HT1080 (cell line): Measurements from ENCODE around the gene ARFGAP2. TPM values are rescaled to one million over a fixed set of nuclear protein-coding genes. Genes with fewer than 3 reads are reported as not detected.
"Not testable (repeated sequence)": the region's sequence is repeated elsewhere in the genome, so short reads cannot be mapped to it uniquely, and the experiment has no call there.

ENCODE experiments used
- DNase-seq: peaks from one replicate; pipeline ENCODE4 v3.0.0-alpha.2; 2015; ENCODE audit warnings: low read depth
- polyA plus RNA-seq, 2 experiments: library from polyadenylated mRNA; depleted of rRNA; stranded (reverse); fragments of >200 nt; gene quantifications; 2 replicates each; pipeline ENCODE4 v1.2.3, GENCODE V29; 2015
- total RNA-seq: library from RNA; depleted of rRNA; stranded (reverse); fragments of >200 nt; shearing (Covaris generic); gene quantifications from 2 replicates; pipeline ENCODE4 v1.2.3, GENCODE V29; 2014; rRNA removed

Gene ARFGAP2
- total RNA-seq, result 66.5 and 78.6 TPM in 2 replicates
- polyA plus RNA-seq (2015; cell fraction: cytosol; rRNA removed), result 68.8 and 69.6 TPM in 2 replicates
- 159 and 164 TPM in 2 replicates for polyA plus RNA-seq (2015; cell fraction: nucleus; rRNA removed)

GRCh38 chr11:47176328-47177228, at the start of gene ARFGAP2:
Gene ARFGAP2 (minus strand): TSS chr11:47176879. CDS start chr11:47176853, 26 bp downstream.
- peak; percentile 96 for DNase-seq

GRCh38 chr11:47225552-47226400, 49.1 kb upstream of the ARFGAP2 start:
- DNase-seq, result no peak

- DNase-seq, result no peak
Observed at GRCh38 chr11:47222696-47223095, 46.0 kb upstream of the ARFGAP2 start.

- peak; percentile 71 for DNase-seq
Observed at GRCh38 chr11:47220401-47220821, 43.7 kb upstream of the ARFGAP2 start.

- peak; percentile 83 for DNase-seq
Observed at GRCh38 chr11:47216121-47216798, 39.6 kb upstream of the ARFGAP2 start.

GRCh38 chr11:47215366-47215910, 38.8 kb upstream of the ARFGAP2 start:
- DNase-seq, result no peak

- DNase-seq, result peak; percentile 92
Observed at GRCh38 chr11:47213950-47214565, 37.4 kb upstream of the ARFGAP2 start.

GRCh38 chr11:47212938-47213337, 36.3 kb upstream of the ARFGAP2 start:
- DNase-seq, result no peak

- DNase-seq, result no peak
Observed at GRCh38 chr11:47208628-47209027, 31.9 kb upstream of the ARFGAP2 start.

GRCh38 chr11:47208008-47208552, 31.4 kb upstream of the ARFGAP2 start:
- not testable (repeated sequence) for DNase-seq

- DNase-seq, result no peak
Observed at GRCh38 chr11:47207459-47207858, 30.8 kb upstream of the ARFGAP2 start.

GRCh38 chr11:47206577-47206976, 29.9 kb upstream of the ARFGAP2 start:
- not testable (repeated sequence) for DNase-seq

GRCh38 chr11:47204637-47204989, 27.9 kb upstream of the ARFGAP2 start:
- peak; percentile 80 for DNase-seq

GRCh38 chr11:47202576-47202975, 25.9 kb upstream of the ARFGAP2 start:
- no peak for DNase-seq

GRCh38 chr11:47201015-47201414, 24.3 kb upstream of the ARFGAP2 start:
- no peak for DNase-seq

- DNase-seq, result not testable (repeated sequence)
Observed at GRCh38 chr11:47198161-47198560, 21.5 kb upstream of the ARFGAP2 start.

GRCh38 chr11:47192111-47192510, 15.4 kb upstream of the ARFGAP2 start:
- no peak for DNase-seq

- DNase-seq, result peak; percentile 40
Observed at GRCh38 chr11:47191137-47191536, 14.5 kb upstream of the ARFGAP2 start.

GRCh38 chr11:47189100-47189834, 12.6 kb upstream of the ARFGAP2 start:
- peak; percentile 64 for DNase-seq
